Left ventricle myocardium inferior (tissue), 1 donor: ENCODE results near the gene PRKCE. TPM values are rescaled to one million over a fixed set of nuclear protein-coding genes. Genes with fewer than 3 reads are reported as not detected.

Source experiments
- DNase-seq: peaks from one replicate; pipeline ENCODE4 v3.0.0-alpha.2; 2020
- H3K27ac ChIP-seq: fragments of 200-600 bp; replicated peaks from 2 replicates; pipeline ENCODE4 v1.8.0; 2021
- H3K27me3 ChIP-seq: fragments of 200-600 bp; 2 replicates; pipeline ENCODE4 v1.8.0; 2021; ENCODE audit warnings: low read depth
- H3K36me3 ChIP-seq: fragments of 200-600 bp; 2 replicates; pipeline ENCODE4 v1.8.0; 2021
- H3K4me1 ChIP-seq: fragments of 200-600 bp; 2 replicates; pipeline ENCODE4 v1.8.0; 2021
- H3K4me3 ChIP-seq: fragments of 200-600 bp; 2 replicates; pipeline ENCODE4 v1.8.0; 2021; ENCODE audit warnings: mild to moderate bottlenecking, moderate library complexity
- H3K9me3 ChIP-seq: fragments of 200-600 bp; replicated peaks from 2 replicates; pipeline ENCODE4 v1.8.0; 2021
- intact Hi-C: fragments of 100-400 bp; cut with micrococcal nuclease; formaldehyde crosslinking; loops from one replicate; pipeline ENCODE4 v1.11.0; 2022
- total RNA-seq: library from RNA; stranded (reverse); fragmentation: NEBNext Ultra II Directional; extraction: Animal tissue kit (Norgen Biotek cat#: 25700); gene quantifications from one replicate; pipeline ENCODE4 v1.2.1, GENCODE V29; 2021
- TF ChIP-seq, protein P1 (sequence below): fragments of 200-600 bp; IDR thresholded peaks from 2 replicates; pipeline ENCODE4 v1.8.0; 2021; ENCODE audit warnings: antibody characterized with exemption, mild to moderate bottlenecking, borderline replicate concordance
- donor health status: DM: no; HTN: yes; CAD: no; lungs with severe emphysema.

PRKCE gene
- total RNA-seq, 1 donor from 2014 or later, result 14.7 TPM

- H3K9me3 ChIP-seq, result no peaks in the 10 kb centered on the region
- H3K36me3 ChIP-seq, result no peaks in the 10 kb centered on the region
- DNase-seq, result no peak
- H3K4me1 ChIP-seq, result peaks cover 32% of the 10 kb centered on the region
- TF ChIP-seq, protein P1, sequence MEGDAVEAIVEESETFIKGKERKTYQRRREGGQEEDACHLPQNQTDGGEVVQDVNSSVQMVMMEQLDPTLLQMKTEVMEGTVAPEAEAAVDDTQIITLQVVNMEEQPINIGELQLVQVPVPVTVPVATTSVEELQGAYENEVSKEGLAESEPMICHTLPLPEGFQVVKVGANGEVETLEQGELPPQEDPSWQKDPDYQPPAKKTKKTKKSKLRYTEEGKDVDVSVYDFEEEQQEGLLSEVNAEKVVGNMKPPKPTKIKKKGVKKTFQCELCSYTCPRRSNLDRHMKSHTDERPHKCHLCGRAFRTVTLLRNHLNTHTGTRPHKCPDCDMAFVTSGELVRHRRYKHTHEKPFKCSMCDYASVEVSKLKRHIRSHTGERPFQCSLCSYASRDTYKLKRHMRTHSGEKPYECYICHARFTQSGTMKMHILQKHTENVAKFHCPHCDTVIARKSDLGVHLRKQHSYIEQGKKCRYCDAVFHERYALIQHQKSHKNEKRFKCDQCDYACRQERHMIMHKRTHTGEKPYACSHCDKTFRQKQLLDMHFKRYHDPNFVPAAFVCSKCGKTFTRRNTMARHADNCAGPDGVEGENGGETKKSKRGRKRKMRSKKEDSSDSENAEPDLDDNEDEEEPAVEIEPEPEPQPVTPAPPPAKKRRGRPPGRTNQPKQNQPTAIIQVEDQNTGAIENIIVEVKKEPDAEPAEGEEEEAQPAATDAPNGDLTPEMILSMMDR, result no peak
- intact Hi-C loops, result no loop called here
- no peak overlapping the region for H3K4me3 ChIP-seq
- no peak overlapping the region for H3K27ac ChIP-seq
- no peaks in the 10 kb centered on the region for H3K27me3 ChIP-seq
Observed at GRCh38 chr2:45781464-45781811, 130.0 kb downstream of the PRKCE start.

DNA sequence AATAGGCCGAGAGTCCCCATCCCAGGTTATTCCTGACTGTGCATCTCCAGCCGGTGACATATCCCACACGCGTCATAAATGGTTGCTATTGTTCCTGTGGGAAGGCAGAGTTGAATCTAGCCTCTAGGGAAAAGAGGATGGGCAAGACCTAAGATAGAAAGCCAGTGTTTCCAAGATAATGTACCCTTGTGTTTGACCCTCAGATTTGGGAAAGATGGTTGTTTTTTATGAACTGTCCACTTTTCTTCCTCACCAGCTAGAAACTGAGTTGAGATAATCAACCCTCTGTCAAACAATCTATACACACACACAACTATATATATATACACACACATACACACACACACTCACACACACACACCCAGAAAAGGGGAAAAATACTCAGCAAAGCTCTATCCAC, 131.0 kb downstream of the PRKCE start:
- no peaks in the 10 kb centered on the region for H3K36me3 ChIP-seq
- H3K27me3 ChIP-seq, result no peaks in the 10 kb centered on the region
- peaks cover 27% of the 10 kb centered on the region for H3K4me1 ChIP-seq
- no peak for DNase-seq
- no peak overlapping the region for H3K27ac ChIP-seq
- TF ChIP-seq, protein P1, result no peak
- intact Hi-C loops, result no loop called here
- H3K9me3 ChIP-seq, result no peaks in the 10 kb centered on the region
- H3K4me3 ChIP-seq, result no peak overlapping the region

DNA sequence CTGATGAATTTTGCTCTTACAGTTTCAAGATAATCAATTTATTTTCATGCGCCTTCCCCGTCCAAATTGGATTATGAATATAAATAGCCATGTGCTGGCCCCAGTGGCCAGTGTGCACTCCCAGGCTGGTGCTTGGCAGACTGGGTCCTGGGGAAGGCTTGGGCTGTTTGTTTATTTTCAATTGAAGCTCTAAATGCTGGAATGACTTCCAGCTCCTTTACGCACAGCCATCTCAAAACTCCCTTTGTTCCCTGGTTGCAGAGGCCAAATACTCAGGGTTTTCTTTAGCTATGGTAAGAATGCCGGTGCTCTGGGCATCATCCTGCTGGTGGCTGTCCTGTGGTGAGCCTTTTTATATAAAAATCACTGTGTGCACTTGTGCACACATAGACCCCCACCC, 131.5 kb downstream of the PRKCE start:
- no peak for DNase-seq
- intact Hi-C loops, result no loop called here
- Histone ChIP-seq H3K9me3 (no peaks in the 10 kb centered on the region), H3K36me3 (no peaks in the 10 kb centered on the region), H3K27me3 (no peaks in the 10 kb centered on the region), H3K4me3 (no peak overlapping the region), H3K27ac (no peak overlapping the region), H3K4me1 (peaks cover 27% of the 10 kb centered on the region)
- TF ChIP-seq, protein P1, result no peak

DNA sequence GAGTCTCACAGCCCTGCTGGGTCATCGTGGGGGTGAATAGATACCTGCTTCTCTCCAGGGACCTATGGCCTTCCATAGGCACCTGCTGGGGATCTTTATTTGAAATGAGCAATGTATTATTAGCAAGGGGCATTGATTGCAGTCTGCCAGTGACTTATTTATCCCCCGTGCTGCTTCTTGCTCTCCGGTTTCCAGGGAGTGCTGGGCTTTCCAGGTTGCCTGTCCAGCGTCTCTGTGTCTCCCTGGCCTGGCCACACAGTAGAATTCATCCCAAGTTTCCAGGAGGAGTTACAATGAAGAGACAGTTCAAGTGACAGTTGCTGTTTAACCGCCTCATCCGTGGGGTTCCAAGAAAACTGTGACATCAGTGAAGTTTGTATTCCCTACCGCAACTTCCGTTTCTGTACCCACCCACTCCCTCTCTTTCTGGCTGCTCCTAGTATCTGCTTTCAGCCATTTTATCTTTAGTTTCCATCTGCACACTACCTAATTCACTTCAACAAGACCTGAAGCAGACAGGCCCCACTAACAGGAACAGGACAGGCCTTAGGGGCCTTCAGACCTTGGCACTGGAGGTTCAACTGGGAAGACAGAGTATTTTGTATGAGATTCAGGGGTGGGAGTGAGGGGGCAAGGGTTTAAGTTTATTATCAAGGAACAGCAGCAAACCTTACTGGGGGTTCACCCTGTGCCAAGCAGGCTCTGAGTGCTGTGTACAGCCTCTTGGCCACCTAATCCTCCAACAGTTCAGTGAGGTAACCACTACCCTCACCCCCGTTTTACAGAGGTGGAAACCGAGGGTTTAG, 134.8 kb downstream of the PRKCE start:
- intact Hi-C loops, result no loop called here
- TF ChIP-seq, protein P1, result no peak
- Histone ChIP-seq H3K27me3 (no peaks in the 10 kb centered on the region), H3K4me3 (no peak overlapping the region), H3K27ac (no peak overlapping the region), H3K36me3 (no peaks in the 10 kb centered on the region), H3K9me3 (no peaks in the 10 kb centered on the region), H3K4me1 (peaks cover 44% of the 10 kb centered on the region)
- no peak for DNase-seq

DNA sequence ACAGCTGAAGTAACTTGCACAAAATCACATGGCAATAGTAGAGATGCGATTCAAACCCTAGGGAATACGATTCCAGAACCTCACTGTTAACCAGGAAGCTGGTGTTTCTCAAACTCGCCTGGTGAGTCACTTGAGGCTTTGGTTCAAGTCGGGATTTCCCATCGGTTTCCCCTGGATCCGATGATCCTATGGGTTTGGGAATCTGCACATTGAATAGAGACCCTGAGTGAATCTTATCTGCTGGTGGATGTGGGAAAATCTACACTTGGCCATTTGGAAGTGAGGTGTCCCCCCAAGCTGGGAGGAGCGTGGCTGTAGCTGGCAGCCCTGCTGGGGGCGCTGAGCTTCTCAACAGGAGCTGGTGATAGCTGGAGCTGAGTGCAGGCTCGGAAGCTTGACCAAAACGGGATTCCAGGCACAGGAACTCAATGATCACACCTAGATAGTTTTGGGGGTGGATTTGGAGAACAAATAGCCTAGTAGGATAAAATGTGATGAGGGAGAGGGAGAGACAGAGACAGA, 135.4 kb downstream of the PRKCE start:
- Histone ChIP-seq H3K4me1 (peaks cover 51% of the 10 kb centered on the region), H3K9me3 (no peaks in the 10 kb centered on the region), H3K4me3 (no peak overlapping the region), H3K27ac (no peak overlapping the region), H3K27me3 (no peaks in the 10 kb centered on the region), H3K36me3 (no peaks in the 10 kb centered on the region)
- TF ChIP-seq, protein P1, result no peak
- no peak for DNase-seq
- intact Hi-C loops, result no loop called here
